Kasumi-1 (cell line): ENCODE data around the gene MYO5A.
"Not testable (repeated sequence)": the region's sequence is repeated elsewhere in the genome, so short reads cannot be mapped to it uniquely, and the experiment has no call there.

Experiments used
- DNase-seq, 2 experiments: peaks; one replicate each; lab custom pipeline; 2025; lab: John Stamatoyannopoulos, UW

Gene MYO5A

GRCh38 chr15:52463638-52464037 is 65.0 kb downstream of the MYO5A start:
- DNase-seq, result no peak

- no peak for DNase-seq
Measured at GRCh38 chr15:52462806-52463360, 65.8 kb downstream of the MYO5A start.

DNA sequence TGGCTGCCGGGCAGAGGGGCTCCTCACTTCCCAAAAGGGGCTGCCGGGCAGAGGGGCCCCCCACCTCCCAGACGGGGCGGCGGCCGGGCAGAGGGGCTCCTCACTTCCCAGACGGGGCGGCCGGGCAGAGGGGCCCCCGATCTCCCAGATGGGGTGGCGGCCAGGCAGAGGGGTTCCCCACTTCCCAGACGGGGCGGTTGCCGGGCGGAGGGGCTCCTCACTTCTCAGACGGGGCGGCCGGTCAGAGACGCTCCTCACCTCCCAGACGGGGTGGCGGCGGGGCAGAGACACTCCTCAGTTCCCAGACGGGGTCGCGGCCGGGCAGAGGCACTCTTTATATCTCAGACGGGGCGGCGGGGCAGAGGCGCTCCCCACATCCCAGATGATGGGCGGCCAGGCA is 69.0 kb downstream of the MYO5A start:
- DNase-seq, result not testable (repeated sequence)

DNA sequence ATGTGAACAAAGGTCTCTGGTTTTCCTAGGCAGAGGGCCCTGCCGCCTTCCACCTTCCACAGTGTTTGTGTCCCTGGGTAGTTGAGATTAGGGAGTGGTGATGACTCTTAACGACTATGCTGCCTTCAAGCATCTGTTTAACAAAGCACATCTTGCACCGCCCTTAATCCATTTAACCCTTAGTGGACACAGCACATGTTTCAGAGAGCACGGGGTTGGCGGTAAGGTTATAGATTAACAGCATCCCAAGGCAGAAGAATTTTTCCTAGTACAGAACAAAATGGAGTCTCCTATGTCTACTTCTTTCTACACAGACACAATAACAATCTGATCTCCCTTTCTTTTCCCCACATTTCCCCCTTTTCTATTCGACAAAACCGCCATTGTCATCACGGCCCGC is 69.4 kb downstream of the MYO5A start:
- DNase-seq, result not testable (repeated sequence)

- DNase-seq, result no peak
Measured at GRCh38 chr15:52448011-52448890, 80.4 kb downstream of the MYO5A start.

DNA sequence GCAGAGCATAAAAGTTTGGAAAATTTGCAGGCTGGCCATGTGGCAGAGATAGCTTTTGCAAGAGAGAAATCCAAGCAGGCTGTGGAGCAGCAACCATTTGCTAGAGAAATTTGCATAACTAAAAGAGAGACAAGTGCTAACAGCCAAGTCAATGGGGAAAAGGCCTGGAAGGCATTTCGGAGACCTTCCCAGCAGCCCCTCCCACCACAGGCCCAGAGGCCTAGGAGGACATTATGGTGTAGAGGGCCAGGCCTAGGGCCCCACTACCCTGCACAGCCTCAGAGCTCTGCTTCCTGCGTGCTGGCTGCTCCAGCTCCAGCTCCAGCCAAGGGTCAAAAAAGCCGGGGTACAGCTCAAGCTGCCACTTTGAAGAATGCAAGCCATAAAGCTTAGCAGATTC is 82.7 kb downstream of the MYO5A start:
- no peak for DNase-seq

GRCh38 chr15:52445553-52445952 is 83.1 kb downstream of the MYO5A start:
- no peak for DNase-seq

DNA sequence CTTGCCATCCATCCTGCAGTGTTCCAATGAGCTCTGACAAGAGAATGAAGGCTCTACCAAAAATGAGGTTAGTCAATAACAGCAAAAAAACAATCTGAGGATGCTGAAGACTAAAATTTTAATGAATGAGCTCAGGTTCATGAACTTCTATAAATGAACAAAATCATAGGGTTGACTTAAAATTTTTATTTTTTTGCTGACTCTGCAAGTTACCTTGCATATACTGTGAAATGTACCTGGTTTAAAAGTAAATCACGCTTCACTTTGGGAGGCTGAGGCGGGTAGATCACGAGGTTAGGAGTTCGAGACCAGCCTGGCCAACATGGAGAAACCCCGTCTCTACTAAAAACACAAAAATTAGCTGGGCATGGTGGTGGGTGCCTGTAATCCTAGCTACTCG is 85.5 kb downstream of the MYO5A start:
- DNase-seq, result not testable (repeated sequence)

- DNase-seq, result no peak
Measured at GRCh38 chr15:52441841-52442240, 86.8 kb downstream of the MYO5A start.

- DNase-seq, result no peak
Measured at GRCh38 chr15:52440946-52441345, 87.7 kb downstream of the MYO5A start.

DNA sequence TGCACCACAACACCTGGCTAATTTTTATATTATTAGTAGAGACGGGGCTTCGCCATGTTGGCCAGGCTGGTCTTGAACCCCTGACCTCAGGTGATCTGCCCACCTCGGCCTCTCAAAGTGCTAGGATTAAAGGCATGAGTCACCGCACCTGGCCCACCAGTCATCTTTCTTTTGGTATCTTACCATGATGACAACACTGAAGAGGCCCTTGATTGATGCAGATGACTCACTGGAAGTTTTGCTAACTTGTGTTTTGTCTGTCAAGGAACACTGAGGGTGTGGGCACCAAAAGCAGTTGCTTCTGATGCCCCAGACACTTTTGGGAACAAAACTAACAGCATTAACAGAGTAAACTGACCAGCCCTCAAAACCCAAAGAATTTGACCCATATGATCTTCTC is 88.3 kb downstream of the MYO5A start:
- no peak for DNase-seq

GRCh38 chr15:52439470-52439869 is 89.2 kb downstream of the MYO5A start:
- DNase-seq, result no peak

- DNase-seq, result not testable (repeated sequence)
Measured at GRCh38 chr15:52439042-52439441, 89.6 kb downstream of the MYO5A start.

- DNase-seq, result peak; percentile 12 to 17
Measured at GRCh38 chr15:52438047-52438446, 90.6 kb downstream of the MYO5A start.

- DNase-seq, result no peak
Measured at GRCh38 chr15:52437646-52438045, 91.0 kb downstream of the MYO5A start.

- no peak for DNase-seq
Measured at GRCh38 chr15:52436981-52437380, 91.7 kb downstream of the MYO5A start.

- no peak for DNase-seq
Measured at GRCh38 chr15:52434885-52435284, 93.8 kb downstream of the MYO5A start.

- DNase-seq, result no peak
Measured at GRCh38 chr15:52428297-52428696, 100.4 kb downstream of the MYO5A start.

- DNase-seq, result no peak
Measured at GRCh38 chr15:52427804-52428203, 100.9 kb downstream of the MYO5A start.

DNA sequence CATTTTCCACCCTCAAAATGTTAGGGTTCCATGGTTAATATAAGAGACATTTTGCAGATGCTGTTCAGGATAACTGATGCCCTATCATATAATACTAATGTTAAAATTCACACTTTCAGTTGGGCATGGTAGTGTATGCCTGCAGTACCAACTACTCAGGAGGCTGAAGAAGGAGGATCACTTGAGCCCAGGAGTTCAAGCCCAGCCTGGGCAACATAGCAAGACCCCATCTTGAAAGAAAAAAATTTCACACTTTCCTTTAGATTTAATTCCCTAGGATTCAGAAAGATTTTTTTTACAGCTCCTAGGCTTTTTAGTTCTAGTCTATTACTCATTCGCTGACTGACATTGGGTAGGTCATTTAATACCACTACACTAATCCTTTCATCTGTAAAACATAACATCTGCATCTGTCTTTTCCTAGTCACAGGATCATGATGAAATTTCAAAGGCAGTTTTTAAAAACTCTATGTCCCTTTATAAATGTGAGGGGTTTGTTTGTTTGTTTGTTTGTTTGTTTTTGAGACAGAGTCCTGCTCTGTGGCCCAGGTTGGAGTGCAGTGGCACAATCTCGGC is 103.7 kb downstream of the MYO5A start:
- DNase-seq, result no peak

DNA sequence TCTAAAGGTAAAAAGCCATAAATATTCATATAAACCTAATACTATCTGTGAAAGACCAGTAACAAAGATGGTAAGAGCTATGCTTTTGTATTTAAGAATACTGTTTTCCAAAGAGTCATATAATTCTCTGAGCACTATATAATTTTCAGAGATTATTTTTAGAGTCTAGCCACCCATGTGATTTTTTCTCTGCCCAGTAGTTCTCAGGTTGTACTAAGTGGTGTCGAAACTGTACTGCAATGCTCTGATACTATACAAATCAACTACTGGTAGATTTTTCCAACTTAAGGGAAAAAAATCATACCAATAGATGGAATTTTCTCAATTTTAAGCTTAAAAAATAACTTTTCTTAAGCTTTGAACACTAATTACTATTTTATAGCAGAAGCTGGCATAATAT is 104.8 kb downstream of the MYO5A start:
- no peak for DNase-seq

DNA sequence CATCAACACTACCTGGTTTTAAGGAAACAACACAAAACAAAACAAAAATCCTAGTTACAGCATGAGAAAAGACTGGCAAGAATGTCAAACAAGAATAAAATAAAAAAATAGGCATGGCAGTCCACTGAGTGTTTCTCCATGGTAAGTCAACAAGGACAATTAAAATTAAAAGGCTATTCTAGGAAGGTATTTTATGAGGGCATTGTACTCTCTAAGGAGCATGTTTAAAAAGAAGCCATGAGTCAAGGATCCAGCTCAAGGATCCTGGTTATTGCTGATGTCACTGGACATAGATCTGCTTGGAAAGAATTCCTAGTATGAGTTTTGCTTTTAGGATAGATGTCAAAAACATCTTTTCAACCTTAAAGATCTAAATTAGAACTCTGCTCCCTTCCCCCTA is 106.7 kb downstream of the MYO5A start:
- DNase-seq, result no peak

- no peak for DNase-seq
Measured at GRCh38 chr15:52421029-52421428, 107.7 kb downstream of the MYO5A start.
